HG02642 (cell line): ENCODE results near the gene REEP2.
A peak's percentile ranks its signal among the peaks of the same experiment; 100 is the strongest.

Experiments
- ATAC-seq: cut with Tn5 transposase; IDR thresholded peaks from one replicate; pipeline ENCODE4 v1.9.1; 2021; ENCODE audit warnings: mild to moderate bottlenecking; ENCODE audit not compliant: unreplicated experiment, poor library complexity

REEP2 gene

DNA sequence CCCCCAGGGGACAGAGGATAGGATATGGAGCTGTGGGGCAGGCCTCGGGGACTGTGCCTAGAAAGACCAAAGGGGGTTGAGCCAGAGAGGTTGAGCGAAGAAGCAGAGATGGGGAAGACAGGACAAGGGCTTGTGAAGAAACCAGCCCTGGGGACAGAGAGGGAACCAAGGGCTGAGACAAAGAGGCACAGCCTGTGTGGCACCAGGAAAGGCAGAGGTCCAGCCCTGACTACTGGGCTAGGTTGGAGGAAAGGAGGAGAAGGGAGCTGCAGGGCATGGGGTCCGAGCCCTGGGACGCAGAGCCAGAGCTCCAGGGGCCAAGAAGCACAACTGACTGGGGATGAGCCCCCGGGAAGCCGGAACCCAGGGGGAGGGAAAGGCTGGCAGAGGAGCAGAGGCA, 9.2 kb downstream of the REEP2 start:
- no peak for ATAC-seq

DNA sequence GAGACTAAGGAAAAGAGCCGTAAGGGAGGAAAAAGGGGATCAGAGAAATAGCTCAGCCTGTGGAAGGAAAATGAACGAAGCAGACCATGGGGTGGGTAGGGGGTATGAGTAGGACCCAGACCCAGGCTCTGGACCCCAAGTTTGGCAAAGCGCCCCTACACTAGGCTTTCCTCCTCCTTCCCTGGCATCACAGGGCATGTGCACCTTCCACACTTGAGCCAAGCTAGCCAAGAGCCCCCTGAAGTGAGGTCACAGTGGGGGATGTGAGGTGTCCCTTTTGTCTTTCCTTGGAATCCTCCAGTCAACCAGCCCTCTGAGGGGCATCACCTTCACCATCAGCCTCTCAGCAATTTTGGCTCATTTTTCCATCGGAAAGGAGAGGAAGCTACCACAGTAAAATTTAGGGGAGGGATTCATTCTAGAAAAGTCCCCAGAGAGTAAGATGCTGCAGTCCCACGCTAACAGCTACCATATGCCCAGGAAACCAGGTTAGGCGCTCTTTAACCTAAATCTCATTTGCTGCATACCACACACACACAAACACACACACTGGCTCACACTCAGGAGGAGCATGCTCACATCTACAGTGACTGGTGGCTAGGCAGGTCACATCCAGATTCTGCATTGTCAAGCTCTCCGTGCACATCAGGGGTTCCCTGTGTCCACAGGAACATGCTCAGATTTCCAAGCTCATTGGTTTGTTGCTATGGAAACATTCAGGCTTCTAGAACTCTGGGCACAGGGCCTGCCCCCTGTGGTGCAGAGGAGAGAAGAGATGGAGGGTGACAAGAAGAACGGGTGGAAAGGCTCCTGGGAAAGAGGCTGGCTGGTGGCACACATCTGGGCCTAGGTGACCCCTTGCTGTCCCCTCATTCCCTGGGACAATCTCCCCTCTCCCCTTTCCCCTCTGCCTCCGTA, 9.9 kb downstream of the REEP2 start:
- no peak for ATAC-seq

DNA sequence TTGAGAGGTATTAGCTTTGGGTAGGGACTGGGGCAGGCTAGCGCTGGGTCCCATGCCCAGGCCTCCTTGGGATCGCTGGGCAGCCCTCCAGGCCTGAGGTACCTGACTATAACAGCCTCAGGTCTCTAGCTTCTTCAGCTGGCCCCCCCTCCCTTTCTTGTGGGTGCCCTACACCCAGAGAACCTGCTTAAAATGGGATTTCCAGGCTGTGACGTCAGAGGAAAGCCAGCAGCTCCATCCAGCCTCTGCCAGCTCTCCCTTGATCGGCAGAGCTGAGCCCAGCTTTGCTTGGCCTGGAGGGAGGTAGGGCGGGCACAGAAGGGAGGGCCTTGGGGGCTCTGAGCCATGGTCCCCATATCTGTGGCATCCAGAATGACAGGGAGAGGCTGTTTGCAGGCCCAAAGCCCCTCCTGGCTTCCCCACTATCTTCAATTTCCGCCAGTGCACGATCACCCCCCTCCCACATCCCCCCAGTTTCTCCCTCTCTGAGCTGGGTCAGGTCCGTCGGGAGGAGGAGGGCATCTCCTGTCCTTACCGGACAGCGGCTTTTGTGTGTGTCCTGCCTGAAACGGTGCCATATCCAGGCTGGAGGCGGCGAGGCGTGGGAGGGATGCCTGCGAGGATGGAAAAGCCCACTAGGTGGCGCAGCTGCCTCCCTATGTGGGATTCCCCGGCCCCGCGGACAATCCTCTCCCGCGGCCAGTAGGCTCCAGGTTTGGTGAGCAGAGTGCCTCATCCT, 10.8 kb downstream of the REEP2 start:
- peak; percentile 84 for ATAC-seq

DNA sequence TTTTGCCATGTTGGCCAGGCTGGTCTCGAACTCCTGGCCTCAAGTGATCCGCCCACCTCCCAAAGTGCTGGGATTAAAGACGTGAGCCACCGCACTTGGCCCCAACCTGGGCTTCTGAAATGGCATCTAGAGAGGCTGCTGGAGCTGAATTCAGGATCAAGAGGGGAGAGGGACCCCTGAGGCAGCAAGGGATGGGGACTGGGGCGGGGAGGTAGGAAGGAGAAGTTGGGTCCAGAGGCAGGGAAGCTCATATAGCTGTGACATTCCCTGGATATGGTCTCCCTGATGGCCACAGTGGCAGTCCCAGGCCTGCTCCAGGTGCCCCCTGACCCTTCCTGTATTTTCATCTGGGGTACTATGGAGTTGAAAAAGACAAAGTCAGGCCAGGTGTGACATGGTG, 12.1 kb downstream of the REEP2 start:
- ATAC-seq = no peak

DNA sequence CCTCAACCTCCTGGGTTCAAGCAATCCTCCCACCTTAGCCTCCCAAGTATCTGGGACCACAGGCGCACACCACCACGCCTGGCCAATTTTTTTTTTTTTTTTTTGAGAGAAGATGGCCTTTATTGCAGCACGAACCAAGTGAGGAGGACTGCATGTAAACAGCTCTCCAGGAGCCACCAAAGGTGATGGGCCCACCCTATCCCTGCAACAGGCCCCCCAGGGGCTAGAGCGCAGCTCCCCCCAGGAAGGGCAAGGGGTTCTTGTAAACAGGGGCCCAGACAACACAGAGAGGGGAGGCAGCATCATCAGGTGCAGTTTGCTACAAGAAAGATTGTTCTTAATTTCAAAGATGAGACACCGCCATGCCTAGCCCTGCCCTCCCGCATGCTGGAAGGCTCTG, 13.9 kb downstream of the REEP2 start:
- ATAC-seq = no peak

DNA sequence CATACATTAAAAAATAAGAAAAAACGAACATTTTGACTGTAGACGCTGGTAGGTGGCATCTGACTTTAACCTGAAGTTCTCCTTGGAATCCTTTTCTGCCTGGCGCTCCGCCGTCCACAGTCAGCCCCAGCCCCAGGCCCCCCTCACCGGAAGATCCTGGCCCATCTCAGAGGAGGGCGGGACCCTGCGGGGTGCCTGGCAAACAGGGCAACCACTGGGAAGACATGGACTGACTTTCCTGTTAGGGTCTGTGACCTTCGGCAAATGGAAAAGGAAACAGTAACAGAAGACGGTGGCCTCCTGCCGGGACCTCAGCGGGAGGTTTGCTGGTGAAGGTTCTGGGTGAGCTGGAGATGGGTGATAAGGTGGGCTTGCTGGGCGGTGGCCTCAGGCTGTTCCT, 14.7 kb downstream of the REEP2 start:
- no peak for ATAC-seq

DNA sequence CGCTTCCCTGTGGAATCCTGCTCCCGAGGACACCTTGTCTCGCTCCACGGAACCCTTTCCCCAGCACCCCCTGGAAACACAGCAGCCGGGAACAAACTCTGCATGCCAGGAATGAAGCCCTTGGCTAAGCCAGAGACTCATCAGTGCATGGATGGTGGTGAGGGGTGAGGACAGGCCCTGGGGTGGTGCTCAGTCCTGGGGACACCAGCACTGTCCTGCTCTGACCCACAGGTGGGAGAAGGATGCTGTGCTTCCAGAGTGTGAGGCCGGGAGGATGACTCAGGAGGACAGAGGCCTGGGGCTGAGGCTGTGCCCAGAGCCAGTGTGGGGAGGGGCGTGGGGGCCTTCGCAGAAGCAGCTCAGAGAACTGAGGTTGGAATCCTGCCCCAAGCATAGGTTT, 15.3 kb downstream of the REEP2 start:
- no peak for ATAC-seq

DNA sequence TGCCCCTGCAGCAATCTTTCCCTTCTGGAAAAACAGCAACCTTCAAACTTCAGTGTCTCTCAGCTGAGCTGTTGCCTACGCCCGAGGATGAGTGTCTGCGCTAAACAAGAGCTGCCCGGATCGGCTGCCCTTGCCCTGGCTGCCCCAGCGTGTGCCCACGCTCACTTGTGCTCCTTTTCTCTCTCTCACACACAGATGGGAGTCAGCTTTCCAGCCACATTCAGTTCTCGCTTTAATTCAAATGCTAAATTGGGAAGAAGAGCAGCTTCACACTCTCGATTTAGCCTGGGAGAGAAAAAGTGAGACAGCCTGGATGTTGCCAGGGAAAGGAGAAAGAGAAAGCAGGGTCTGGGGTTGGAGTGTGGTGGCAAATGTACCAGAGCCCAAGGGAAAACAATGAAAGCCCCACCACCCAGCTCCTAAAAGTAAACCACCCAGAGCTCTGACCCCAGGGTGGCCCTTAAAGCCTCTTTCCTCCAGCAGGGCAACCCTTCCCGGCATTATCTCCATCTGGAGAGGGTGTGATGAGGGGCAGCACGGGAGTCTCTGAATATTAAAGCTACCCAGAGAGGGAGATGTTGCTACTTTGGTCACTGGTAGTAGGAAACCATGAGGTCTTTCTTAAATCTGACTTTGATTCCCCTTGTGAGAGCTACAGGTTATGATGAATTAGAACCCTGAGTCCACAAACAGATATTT, 16.5 kb downstream of the REEP2 start:
- ATAC-seq = no peak

DNA sequence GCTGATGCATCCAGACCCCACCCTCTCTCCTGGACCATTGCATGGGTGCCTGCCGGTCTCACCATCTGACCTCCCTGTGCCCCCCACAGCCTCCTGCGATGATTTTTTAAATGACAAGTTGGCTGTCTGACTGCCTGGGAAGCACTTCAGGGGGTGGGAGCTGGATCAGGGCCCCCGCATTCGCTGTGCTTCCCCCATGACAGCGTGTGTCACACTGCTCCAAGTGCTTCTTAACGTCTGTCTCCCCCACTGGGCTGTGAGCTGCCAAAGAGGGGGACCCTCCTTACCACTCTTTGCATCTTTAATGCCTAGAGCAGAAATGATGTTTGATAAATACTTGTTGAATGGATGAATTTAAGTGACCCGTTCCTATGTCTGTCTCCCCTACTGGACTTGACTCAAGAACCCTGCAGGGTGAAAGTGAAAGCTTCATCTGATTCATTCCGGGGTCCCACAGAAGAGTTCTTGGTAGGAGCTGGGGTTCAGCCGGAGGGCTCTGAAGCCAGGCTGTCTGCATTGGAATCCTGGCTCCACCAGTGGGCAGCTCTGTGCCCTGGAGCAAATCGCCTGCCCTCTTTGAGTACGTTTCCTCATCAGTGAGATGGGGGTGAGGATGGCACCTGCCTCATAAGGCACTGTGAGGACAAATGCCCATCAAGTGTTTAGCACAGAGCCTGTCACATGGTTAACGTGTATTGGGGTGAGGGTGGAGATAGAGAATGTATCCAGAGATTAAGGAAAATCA, 18.8 kb downstream of the REEP2 start:
- no peak for ATAC-seq

DNA sequence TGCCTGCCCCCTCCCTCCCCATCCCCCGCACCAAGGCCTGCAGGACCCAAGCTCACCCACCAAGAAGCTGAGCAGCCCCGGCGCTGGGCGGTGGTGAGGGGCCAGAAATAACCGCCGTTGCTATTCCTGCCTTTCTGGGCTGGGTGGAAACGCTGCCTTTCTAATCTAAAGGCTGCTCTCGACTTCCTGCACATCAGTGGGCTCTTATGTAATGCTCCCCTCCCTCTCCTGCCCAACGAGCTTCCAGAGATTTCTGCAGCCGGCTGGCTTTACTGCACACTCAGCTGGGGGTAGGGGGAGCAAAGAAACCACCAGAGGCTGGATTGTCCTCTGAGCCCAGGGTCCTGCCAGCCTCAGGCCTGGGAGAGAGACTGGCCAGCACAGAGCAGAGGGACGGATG, 19.5 kb downstream of the REEP2 start:
- no peak for ATAC-seq

DNA sequence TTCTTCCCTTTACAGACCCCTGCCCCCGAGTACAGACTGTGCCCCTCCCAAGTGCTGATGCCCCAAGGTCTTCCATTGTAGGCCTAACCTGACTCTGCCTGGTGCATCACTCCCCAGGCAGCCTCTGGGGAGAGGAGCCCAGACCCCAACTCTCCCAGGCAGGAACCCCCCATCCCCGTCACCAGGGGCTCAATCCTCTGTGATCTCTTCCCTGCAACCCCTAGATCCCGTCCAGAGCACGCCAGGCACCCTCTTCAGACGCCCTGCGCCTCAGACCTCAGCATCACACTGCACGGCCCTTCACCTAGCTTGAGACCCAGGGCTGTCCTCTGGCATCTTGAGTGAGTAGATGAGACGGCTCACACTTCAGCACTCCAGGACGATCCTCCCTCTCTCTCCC, 20.0 kb downstream of the REEP2 start:
- ATAC-seq = no peak

DNA sequence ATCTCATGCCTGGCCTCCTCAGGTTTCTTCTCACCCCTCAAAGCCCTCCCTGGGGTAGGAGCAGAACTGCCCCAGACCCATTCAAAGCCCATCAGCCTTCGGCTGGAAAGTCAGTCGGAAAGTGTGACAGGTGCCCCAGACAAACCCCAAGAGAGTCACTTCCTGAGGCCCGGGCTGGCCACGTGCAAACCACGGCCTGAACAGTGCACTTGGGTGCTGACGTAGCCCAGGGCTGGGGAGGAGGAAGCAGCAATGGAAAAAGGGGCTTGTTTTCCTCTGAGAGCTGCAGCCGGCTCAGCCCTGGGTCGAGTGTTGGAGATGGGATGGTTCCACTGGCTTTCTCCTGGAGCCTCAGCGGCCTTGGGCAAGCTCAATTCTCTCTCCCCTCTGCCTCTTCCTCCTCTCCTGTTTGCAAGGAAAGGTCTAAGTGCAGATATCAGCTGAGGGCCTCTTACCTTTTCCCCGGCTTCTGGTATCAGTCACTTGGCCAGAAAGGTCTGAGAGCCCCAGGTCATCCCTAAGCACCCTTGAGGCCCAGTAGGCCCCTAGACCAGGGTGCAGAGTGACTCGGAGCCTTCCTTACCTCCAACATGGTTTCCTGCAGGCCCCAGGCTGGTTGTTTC, 20.6 kb downstream of the REEP2 start:
- ATAC-seq = peak; percentile 25

DNA sequence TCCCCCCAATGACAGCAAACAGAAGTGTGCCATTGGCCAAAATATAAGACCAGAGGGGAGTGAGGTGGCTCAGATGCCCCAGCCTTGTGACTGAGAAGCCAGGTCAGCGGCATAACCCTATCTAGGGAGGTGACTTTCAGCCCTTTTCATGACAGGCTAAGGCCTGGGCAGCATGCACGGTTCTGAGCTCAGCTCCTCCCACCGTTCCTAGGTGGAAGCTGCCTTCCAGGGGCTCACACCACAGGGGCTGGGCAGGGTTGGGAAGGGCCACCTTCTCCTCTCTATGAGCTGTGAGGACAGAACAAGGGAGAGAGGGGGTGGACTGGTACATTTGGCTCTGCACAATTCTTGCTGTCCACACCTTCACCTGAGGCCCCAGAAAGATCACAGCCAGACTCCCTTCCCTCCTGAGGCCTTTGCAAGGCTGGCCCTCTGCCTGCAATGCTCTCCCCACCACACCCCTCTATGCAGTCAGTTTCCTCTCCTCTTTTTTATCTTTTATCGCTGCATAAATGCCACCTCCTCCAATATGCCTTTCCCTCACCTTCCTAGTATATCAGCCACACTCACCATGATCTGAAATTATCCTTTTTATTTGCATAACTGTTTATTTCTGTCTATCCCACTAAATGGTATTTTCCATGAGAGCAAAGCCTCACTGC, 21.3 kb downstream of the REEP2 start:
- no peak for ATAC-seq

DNA sequence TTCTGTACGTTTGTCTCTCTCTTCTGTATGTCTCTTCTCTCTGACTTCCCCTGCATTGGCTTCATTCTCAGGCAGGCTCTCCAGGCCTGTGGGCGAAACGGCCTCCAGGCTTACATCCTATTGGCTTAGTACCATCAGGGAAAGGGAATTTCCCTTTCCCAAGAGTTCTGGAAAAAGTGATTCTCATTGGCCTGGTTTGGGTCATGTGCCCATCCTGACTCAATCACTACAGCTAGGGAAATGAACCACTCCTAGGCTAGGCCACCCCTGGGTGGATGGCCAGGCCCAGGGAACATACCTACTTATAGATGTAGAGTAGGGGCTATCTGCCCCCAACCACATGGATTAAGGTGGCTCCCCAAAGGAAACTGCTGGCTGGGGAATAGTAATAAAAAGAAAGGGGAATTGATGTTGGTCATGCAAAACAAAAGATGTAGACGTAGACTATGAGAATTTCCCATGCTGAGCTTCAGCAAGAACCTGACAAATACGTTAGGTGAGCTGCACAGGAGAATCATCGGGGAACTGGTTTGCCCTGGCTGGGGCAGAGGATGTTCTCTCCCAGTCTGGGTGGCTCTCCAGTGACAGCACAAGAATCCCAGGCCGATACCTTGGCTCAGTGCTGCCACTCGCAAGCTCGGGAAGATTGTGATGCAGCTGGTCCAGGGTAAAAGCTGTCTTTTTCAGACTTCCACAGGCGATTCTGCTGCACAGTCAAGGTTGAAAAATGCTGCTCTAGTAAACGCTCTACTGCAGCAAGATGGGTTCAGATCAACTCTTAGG, 22.7 kb downstream of the REEP2 start:
- ATAC-seq = no peak

DNA sequence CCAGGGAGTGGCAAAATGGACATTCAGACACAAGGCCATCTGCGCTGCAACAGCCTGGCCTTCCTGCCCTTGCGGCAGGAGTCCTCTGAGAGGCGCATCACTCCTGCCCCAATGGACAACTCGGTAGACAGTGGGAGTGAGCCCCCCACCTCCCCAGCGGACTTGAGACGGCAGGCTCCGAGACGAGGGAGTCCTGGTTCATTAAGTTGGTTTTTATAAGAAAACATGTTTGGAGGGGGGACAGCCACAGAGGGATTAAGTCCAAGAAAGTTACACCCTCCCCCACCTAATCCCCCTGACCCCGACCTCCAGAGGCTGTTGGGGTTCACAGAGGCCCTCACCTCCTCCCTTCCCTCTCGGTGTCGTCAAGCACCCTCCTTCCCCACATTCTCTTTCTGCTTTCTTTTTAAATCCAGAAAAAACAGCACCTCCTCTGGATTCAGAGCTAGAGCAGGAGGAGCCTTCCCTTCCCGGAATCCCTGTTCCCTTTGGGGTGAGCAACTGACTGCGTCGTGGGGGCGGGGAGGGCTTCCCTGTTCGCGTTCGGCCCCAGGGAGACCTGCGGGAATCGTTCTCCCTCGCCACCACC, 24.7 kb downstream of the REEP2 start:
- no peak for ATAC-seq

DNA sequence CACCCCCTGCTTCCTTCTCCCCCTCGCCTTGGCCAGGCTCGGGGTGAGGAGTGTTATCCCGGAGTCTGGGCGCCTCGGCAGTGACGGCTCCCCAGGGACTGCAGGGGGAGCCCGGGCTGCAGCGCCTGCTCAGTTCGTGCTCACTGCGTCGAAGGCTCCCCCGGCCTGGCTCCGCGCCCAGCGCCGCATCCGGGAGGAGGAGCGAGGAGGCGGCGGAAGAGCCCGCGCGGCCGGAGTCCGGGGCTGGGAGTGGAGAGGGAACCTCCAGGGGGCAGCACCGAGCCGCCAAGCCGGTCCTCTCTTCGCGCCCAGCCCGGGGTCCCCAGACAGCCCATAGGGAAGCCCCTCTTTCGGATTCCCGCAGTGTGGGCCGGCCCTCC, 25.1 kb downstream of the REEP2 start:
- ATAC-seq = peak; percentile 44

DNA sequence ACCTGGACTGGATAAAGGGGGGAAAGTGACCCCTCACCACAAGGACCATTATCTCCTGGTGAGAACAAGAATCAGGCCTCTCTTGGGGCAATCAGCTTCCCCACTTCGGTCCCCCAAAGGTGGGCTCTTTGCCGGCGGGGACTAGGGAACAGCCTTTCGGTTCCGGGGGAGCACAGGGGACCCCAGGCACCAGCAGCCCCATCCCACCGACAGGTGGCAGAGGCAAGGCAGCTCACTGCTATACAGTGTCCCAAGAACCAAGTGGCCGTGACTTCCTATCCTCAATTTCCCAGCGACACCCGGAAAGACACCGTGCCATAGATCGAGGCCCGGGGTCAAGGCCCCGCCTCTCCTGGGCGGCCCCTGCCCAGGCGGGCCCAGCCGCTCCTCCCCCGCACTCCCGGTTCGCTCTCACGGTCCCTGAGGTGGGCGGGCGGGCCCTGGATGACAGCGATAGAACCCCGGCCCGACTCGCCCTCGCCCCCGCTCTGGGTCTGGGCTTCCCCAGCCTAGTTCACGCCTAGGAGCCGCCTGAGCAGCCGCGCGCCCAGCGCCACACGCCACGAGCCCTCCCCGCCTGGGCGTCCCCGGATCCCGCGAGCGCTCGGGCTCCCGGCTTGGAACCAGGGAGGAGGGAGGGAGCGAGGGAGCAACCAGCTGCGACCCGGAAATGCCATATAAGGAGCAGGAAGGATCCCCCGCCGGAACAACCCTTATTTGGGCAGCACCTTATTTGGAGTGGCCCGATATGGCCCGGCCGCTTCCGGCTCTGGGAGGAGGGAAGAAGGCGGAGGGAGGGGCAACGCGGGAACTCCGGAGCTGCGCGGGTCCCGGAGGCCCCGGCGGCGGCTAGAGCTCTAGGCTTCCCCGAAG, 25.8 kb downstream of the REEP2 start:
- ATAC-seq = peak; percentile 74
